SHP77 treated with DMSO at 0.1 percent for 48 hours (cell line): ENCODE results near the gene ORC1.
"Not testable (repeated sequence)": the region's sequence is repeated elsewhere in the genome, so short reads cannot be mapped to it uniquely, and the experiment has no call there.

Experiments used
- DNase-seq: peaks from one replicate; lab custom pipeline; 2025; lab: John Stamatoyannopoulos, UW

Gene ORC1

GRCh38 chr1:52386458-52386857 lies 17.8 kb downstream of the ORC1 start:
- no peak for DNase-seq

- DNase-seq, result no peak
These were observed 18.8 kb downstream of the ORC1 start for GRCh38 chr1:52385376-52385775.

DNA sequence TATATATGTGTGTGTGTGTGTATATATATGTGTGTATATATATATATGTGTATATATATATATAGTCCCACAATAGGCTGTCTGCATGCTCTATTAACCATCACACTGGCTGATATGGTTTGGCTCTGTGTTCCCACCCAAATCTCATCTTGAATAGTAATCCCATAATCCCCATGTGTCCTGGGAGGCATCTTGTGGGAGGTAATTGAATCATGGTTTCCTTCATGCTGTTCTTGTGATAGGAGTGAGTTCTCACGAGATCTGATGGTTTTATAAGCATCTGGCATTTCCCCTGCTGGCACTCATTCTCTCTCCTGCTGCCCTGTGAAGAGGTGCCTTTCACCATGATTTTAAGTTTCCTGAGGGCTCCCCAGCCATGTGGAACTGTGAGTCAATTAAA lies 34.4 kb downstream of the ORC1 start:
- DNase-seq, result not testable (repeated sequence)

DNA sequence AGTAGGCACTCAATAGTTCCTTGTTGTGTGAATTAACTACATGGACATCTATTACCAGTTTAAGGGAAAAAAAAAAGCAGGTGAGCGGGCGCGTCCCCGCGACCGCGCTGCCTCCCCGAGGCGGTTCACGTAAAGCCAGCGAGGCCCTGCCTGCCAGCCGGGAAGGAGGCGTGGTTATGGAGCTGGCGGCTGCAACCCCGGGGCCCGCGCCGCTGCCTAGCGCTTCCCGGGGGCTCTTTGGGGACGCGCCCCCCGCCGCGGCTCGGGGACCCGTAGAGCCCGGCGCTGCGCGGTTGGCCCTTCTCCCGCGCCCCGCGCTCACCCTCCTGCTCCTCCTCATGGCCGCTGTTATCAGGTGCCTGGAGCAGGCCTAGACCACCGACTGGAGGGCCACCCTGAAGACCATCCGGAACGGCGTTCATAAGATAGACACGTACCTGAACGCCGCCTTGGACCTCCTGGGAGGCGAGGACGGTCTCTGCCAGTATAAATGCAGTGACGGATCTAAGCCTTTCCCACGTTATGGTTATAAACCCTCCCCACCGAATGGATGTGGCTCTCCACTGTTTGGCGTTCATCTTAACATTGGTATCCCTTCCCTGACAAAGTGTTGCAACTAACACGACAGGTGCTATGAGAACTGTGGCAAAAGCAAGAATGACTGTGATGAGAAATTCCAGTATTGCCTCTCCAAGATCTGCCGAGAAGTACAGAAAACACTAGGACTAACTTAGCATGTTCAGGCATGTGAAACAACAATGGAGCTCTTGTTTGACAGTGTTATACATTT lies 35.6 kb downstream of the ORC1 start:
- DNase-seq, result peak; percentile 21

DNA sequence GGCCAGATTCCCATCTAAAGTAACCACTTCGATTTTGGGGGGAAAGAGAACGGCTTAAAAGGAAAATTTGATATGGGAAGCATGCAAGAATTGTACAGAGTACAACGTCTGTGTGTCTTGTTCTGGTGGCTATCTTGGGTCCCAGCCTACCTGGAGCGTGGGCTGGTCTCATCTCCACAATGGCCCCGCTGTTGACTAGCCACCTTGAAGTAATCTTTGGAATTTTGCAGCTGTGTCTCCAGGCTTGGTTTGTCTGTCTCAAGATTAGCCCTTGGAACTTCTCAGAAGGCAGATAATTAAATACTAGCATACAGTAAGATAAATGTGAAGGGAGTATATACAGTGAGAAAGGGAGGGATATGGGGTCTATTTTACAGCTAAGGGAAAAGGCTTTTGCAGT lies 37.0 kb downstream of the ORC1 start:
- DNase-seq, result no peak

DNA sequence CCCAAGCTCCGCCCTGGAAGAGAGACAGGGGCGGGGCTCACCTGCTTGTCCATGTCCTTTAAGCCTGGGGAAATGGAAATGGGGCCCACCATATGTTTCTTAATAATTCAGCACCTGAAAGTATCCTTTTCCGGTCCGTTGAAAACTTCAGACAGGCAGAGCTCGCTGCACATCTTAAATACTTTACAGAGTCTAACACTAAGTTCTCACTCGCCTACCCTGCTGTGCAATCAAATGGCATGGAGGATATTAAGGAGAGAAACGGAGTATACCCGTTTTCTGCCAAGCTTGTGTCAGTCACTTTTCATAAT lies 37.8 kb downstream of the ORC1 start:
- DNase-seq, result no peak

GRCh38 chr1:52365746-52366516 lies 38.3 kb downstream of the ORC1 start, which contains the start of gene CC2D1B:
Gene CC2D1B (minus strand): TSS chr1:52366205. CDS start chr1:52364620, 1,585 bp downstream.
- DNase-seq, result peak; percentile 94

DNA sequence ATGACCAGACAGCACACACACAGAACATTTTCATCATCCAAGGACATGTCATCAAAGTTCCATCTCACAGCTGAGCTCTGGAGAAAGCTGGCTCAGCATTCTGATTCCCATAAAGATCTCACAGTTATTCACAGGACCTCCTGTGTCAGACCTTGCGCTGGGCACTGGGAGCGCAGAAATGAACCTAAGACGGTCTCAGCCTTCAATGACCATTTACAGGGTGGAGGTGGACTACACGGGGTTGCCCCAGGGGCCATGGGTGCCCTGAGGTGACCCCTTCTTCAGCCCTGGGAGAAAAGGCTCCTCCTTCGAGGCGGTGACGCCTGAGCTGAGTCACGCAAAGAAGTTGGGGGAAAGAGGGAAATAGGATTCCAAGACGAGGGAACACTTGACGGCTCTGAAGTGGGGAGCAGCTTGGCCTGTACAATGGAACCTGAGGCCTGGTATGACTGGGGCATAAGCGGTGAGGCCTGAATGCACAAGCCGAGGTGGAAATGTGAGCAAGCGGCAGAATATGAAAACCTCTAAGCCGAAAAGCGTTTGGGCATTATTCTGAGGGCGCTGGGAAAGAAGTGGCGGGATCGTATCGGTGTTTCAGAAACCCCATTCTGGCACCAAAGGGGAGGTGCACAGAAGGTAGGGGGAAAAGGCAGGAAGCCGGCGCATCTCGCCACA lies 39.0 kb downstream of the ORC1 start:
- no peak for DNase-seq

- no peak for DNase-seq
These were observed 39.9 kb downstream of the ORC1 start for GRCh38 chr1:52364235-52364839.

DNA sequence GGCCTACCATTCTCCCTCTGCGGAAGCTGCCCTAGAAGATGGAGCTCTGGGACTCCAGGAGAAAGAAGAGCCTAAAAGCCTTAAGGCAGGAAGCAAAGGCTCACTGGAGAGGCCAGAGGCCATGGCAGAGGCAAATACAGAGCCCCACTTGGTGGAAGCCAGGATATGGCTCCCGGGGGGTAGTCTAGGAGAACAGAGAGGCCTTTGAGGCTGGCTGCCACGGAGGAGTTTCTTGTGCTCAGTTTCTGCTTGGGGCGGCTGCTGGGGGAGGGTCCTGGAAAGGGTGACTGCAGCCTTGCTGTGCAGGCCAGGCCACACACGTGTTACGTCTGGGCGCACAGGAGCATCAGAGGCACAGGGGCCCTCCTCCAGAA lies 43.6 kb downstream of the ORC1 start:
- no peak for DNase-seq

DNA sequence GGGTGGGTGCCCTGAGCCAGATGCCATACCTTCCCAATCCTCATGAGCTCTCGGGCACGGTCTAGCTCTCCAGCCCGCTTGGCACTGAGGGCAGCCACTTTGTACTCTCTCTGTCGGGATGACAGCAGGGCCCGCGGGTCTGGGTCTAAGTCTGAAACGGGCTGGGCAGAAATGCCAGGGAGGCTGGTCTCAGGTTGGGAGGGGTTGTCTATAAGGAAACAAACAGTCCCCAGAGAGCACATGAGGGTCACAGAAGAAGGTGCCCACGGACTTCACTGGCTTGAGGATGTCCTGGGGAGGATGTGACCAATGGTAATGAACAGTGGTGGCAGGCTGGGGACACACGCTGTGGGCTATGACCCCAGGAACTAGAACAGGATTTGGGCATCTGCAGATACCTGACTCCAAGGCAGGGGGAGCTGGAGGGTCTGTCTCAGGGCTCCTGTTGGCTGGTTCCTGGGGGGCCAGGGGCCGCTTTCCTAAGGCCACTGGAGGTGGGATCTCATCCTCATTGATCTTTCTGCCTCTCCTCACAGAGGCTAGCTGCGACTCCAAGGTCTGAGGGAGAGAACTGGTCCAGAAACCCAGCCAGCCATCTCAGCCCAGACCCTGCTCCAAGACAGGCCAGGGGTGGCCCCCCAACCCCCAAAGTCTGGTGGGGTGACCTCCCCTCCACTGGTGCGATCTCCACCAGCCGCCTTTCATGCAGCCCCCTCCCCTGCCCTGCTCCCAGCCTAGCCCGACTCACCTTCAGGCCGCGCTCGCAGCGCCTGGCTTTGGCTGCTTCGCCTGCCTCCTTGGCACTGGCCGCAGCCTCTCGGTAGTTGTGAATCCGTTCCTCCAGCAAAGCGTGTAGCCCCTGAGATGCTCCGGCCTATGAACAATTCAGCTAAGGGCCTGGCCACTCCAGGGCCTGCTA lies 44.3 kb downstream of the ORC1 start:
- DNase-seq, result no peak

GRCh38 chr1:52358851-52359497 lies 45.2 kb downstream of the ORC1 start:
- DNase-seq, result no peak

GRCh38 chr1:52357397-52357796 lies 46.8 kb downstream of the ORC1 start:
- DNase-seq, result no peak

GRCh38 chr1:52356818-52357355 lies 47.3 kb downstream of the ORC1 start:
- DNase-seq, result no peak

DNA sequence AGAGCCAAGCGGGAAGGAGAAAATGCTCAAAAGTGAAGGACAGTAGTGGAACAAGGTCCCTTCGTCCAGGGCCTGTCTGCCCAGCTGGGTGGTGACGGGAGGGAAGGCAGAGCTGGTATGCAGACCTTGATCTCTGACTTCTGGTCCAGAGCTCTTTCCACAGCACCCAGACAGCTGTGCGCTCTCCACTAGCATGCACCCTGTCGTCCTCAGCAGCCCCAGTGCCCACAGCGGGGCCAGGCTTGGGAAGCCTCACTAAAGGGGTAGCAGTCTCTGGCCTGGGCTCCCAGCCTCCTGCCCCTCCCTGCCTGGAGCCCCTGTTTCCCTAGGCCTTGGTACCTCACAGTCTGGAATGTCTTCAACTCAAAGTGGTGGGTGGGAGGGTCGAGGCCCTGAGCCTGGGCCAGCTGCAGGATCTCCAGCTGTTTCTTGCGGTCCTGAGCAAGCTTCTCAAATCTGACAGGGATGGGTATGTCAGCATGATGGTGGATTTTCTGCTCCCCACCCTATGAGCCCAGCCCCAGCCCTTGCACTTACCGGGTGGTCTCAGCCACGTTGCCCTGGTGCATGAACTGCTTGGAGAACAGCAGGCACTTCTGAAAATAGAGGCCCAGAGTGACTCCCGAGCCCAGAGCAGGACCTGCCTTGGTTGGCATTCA lies 48.2 kb downstream of the ORC1 start:
- DNase-seq, result no peak

DNA sequence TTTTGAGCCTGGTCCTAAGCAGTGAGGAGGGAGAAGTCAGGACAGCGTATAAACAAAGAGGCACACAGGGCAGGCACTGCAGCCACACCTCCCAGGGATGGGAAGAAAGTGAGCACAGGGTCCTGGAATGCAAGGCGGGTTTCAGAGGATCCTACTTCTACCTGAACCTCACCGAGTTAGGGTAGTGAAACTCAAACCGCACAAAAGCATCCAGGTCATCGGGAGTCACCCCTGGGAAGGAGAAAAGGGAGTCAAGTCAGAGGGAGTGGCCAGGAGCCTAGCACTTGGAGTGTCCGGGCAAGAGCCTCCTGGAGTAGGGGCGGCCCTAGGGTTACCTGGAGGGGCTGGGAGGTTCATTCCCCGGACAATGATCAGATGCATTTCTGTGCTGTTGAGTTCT lies 48.8 kb downstream of the ORC1 start:
- DNase-seq, result no peak

DNA sequence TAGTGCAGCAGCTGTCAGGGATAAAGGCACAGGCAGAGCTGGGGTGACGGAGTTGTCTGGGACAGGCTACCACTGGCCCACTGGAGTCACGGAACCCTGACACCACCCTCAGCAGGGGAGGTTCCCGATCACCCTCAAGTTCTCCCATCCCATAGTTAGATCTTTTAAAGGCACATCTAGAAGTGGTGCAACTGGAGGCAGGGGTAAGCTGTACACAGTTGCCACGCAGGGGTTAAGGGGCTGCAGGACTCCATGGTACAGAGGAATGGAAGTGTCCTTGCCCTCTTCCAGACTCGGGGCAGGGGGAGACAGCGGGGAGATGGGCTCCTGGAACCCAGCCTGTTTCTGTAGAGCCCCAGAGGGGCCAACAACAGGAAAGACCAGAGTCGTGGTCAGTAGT lies 51.5 kb downstream of the ORC1 start:
- DNase-seq, result no peak

- no peak for DNase-seq
These were observed 55.4 kb downstream of the ORC1 start for GRCh38 chr1:52348704-52349300.

GRCh38 chr1:52346653-52347052 lies 57.6 kb downstream of the ORC1 start:
- no peak for DNase-seq

DNA sequence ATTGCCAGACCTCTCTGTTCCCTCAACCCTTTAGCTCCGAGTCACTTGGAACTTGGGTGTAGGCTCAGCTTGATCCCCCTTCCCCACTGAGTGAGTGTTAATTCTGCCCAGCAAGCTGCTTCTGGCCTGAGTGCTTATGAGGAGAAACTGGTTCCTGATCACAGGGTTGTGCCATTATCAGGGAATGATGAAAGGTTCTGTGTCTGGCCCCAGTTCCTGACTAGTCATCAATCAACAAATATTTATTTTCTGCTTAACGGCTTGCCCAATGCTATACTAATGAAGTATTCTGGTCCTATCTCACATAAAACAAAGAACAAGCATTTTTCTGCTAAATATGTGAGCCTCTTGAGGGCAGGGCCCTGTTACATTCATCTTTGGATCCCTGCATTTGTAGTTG lies 59.0 kb downstream of the ORC1 start:
- no peak for DNase-seq
